Activated CD8-positive, alpha-beta memory T cell treated with anti-CD3 and anti-CD28 coated beads for 36 hours (primary cell): ENCODE measurements around the gene OR4E2. TPM values are rescaled to one million over a fixed set of nuclear protein-coding genes. Genes with fewer than 3 reads are reported as not detected.
"Not testable (repeated sequence)": the region's sequence is repeated elsewhere in the genome, so short reads cannot be mapped to it uniquely, and the experiment has no call there.

ENCODE experiments used
- CTCF ChIA-PET: fragments of 350-600 bp; sonication (Branson Sonifier 250); formaldehyde crosslinking; loops from one replicate; lab custom pipeline; 2021; ENCODE audit warnings: antibody characterized with exemption; lab: Charles Lee
- POLR2A ChIA-PET: fragments of 350-600 bp; sonication (Branson Sonifier 250); formaldehyde crosslinking; loops from one replicate; lab custom pipeline; 2021; ENCODE audit warnings: antibody characterized with exemption; lab: Charles Lee
- total RNA-seq, 2 experiments: library from RNA; stranded (reverse); gene quantifications; one replicate each; pipeline ENCODE4 v1.2.3, GENCODE V29; 2021

OR4E2 gene
- total RNA-seq, 2 experiments from 2014 or later: not detected

DNA sequence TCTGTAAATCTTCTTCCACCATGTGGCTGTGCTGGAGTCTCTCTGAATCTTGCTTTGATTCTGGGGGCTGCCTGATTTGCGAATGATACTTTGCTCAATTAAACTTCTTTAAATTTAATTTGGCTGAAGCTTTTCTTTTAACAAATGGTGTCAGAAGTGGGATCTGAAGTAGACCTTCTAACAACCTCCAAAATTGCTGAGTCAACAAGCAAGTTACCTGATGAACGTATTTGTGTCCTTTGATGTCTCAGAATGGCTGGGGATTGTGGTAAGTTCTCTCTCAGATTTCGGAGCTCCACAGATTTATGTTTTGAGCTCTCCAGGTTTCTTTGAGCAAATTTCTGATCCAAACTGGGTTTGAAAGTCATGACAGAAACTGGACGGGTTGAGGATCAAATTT is 21.9 kb downstream of the OR4E2 start:
- CTCF ChIA-PET: no interaction called here
- POLR2A ChIA-PET: no interaction called here

DNA sequence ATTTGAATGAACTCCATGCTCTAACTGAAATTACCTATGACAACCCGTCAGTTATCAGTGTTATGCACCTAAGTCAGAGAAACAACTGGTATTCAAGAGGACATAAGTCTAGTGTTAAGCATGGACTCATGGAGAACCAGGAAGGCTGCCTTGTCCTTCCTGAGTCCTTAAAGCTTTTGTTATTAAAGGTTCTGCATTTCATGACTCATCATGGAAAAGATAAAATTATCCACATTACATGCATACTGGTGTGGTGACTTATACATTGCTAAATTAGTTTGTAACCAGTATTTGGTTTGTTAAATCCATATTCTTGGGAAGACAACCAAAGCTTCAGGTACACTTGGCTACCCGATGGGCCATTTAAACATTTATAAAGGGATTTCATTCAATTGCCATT is 26.4 kb downstream of the OR4E2 start:
- POLR2A ChIA-PET: no interaction called here
- CTCF ChIA-PET: no interaction called here

DNA sequence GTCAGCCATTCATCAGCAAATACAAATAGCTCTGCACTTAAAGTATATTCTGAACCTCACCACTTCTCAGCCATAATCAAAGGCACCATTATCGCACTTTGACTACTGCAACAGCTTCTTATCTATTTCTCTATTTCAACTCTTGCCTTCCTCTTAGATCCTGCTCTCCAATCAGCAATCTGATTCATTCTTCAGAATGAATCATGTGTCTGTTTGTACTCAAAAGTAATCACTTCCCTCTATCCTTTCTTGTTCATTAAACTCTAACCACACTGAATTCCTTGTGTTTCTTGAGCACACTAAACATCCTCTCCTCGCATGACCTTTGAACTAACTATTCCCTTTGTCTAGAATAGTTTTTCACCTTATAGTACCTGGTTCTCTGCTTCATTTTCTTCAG is 32.8 kb downstream of the OR4E2 start:
- ChIA-PET POLR2A (no interaction called here), CTCF (no interaction called here)

DNA sequence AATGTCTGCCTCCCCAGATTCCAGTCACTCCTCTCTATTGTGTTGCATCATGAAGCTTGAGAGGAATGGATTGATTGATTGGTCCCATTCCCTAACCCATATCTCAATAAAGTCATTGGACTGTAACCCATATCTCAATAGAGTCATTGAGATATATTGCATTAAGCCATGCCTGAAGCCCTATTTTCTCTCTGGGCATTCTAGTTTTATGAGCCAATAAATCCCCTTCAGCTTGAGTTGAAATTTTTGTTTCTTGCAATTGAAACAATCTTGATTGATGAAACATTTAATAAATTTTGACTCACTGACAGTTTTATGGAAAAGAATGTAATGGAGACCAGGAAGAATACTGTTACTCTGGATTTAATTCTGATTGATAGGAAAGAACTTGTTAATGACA is 40.8 kb downstream of the OR4E2 start:
- ChIA-PET POLR2A (no interaction called here), CTCF (no interaction called here)

DNA sequence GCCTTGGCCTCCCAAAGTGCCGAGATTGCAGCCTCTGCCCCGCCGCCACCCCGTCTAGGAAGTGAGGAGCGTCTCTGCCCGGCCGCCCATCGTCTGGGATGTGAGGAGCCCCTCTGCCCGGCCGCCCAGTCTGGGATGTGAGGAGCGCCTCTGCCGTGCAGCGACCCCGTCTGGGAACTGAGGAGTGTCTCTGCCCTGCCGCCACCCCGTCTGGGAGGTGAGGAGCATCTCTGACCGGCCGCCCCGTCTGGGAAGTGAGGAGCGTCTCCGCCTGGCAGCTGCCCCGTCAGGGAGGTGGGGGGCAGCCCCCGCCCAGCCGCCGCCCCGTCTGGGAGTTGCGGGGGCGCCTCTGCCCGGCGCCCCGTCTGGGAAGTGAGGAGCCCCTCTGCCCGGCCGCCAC is 44.0 kb downstream of the OR4E2 start:
- CTCF ChIA-PET, POLR2A ChIA-PET: not testable (repeated sequence)

DNA sequence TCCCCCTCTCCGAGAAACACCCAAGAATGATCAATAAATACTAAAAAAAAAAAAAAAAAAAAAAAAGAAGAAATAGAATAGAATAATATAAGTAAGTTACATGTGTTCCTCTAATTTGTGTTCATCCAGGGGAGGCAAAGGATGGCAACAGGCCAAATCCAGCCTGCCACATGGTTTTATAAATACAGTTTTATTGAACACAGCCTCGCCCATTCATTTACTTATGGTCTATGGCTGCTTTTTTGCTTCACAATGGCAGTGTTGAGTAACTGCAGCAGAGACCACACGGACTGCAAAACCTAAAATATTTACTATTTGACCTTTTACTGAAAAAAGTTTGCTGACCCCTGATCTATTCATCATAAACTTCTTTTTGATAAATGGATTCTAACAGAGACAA is 44.9 kb downstream of the OR4E2 start:
- POLR2A ChIA-PET, CTCF ChIA-PET: not testable (repeated sequence)

DNA sequence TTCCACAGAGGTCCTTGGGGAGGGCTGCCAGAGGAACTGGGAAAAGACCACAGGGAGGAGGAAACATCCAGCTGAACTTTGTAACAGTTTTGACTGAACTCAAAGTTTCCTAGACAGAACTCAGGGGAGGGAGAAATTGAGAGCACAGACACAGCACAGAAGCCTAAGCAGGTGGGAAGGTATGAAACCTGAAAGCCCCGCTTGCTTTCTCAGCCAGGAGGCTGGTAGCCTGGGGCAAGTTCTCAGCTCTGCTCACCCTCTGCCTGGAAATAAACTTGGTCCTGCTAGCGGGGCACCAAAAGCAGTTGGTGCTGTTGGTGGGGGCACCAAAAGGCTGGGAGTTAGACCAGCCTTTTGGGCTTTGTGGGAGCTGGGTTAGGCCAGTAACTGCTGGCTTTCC is 45.9 kb downstream of the OR4E2 start:
- POLR2A ChIA-PET: no interaction called here
- CTCF ChIA-PET: interaction anchor here (1.1 kb wide), 1 partner anchor 11 kb away, joined by 3 read pairs; no protein-coding TSS in a partner anchor

DNA sequence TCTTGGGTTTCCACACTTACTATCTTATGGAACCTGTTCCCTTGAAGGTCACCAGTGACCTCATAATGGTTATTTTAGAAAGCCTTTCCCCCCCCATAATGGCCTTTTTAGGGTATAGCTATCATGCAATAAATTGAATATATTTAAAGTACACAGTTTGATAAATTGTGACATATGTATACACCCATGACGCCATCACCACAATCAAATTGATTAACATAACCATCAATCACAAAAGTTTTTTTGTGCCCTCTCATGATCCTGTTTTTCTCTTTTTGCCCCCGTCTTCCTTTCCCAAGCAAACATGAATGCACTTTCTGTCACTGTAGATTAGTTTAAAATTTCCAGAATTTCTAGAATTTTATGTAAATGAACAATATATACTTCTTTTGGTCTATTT is 48.7 kb downstream of the OR4E2 start:
- CTCF ChIA-PET: no interaction called here
- POLR2A ChIA-PET: no interaction called here

DNA sequence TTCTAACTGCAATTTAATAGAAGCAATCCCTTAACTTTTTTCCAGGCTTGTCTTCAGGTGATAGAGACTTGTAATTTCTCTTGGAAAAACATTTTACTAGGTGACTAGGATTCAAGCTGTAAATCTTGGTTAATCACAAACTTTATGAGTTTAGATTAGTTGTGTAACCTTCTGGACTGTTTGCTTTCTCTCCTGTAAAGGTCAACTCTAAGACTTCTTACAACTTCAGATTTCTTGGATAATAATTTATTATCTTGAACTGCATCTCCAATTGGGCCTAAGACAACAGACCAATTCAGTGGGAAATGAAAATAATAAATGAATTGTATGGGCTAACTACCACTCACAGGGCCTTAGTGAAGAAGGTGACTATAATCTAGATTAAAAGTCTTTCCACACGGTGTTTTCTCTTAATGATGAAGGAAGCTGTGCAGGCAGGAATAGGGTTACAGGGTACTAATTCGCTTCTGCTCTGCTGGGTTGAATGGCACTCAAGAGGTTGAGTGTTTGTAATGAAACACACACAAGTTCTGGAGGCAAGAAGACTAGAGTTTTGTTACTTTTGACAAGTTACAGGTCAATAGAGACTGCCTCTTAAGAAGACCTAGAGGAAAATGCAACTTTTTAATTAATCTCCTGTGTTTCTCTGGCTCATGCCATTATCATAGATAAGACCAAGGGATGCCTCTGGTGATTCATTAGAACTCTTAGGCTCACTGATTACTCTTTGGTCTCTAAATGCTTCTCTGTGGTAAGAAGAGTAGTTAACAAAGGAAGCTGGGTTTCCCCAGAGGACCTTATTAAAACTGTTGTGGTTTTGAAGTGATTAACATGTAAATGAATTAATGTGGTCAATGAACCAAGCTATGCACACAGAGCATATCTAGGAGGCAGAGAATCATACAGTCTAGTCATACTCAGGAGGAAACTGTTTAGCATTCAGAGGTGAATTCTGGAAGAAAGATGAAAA is 50.0 kb downstream of the OR4E2 start:
- CTCF ChIA-PET: interaction anchor here (0.6 kb wide), 2 partner anchors 135 to 854 kb away, joined by 3 read pairs; no protein-coding TSS in a partner anchor
- POLR2A ChIA-PET: no interaction called here

DNA sequence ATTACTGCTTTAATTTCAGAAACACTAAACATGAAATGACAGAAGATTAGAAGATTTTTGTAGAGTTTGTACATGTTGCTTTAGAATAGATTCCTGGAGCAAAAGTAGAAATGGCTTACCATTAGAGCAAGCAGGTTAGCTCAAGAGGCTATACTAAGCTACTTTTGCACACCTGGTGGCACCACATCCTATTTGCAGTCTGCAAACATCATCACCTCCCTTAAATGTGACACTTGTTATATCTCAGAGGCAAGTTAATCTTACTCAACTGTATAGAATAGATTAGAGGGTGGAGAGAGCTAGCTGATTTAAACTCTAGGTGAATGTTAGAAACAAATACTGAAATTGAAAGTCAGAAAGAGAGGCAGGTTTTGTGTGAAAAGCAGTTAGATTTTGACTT is 50.7 kb downstream of the OR4E2 start:
- CTCF ChIA-PET: interaction anchor here (0.6 kb wide), 1 partner anchor 854 kb away, joined by 3 read pairs; no protein-coding TSS in a partner anchor
- POLR2A ChIA-PET: no interaction called here

DNA sequence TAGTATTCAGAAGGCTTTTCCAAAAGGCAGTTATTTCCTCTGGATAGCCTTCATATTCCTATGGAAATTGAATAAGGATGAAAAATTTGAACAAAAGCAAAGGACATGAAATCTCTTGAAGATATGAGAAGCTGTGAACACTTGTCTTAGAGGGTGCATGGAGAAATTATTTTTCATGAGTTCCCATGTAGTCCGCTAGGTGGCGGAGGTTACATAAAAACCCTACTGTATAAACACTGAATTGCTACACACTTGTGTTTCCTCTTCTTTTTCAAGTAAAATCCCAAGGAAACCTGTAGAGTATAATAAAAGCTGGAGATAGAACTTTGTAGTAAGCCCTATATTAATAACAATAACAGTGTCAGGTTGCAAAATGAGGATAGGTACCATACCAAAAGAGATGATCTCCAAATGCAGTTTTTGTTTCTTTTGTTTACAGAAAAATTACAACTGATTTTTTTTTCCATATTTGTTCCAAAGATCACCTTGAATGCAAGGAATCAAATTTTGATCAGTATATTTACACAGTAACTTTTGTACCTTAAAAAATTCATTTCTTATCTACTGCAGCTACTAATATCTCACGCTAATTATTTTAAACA is 57.8 kb downstream of the OR4E2 start:
- POLR2A ChIA-PET: no interaction called here
- CTCF ChIA-PET: interaction anchor here (0.7 to 1.1 kb wide), 3 partner anchors 12 to 40 kb away, joined by 3 to 4 read pairs (median 3); no protein-coding TSS in a partner anchor

DNA sequence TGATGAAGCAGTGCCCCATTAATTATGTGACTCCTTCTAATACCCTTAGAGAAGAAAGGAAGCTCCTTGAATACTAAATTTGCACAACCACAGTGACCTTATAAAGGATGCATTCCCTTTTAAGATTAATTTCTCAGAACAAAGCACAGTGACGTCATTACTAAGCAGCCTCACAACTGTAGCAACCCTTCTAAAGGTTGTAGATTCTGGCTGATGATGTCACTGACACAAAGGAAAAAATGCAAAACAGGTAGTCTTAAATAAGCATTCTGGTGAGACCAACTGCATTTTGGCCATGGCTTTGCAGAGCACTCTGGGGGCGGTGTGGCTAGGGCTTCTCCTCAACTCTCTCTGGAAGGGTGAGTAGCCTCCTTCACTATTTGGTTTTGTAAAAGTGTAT is 58.4 kb downstream of the OR4E2 start:
- ChIA-PET CTCF (interaction anchor here (0.8 kb wide), 1 partner anchor 41 kb away, joined by 3 read pairs; no protein-coding TSS in a partner anchor), POLR2A (no interaction called here)

DNA sequence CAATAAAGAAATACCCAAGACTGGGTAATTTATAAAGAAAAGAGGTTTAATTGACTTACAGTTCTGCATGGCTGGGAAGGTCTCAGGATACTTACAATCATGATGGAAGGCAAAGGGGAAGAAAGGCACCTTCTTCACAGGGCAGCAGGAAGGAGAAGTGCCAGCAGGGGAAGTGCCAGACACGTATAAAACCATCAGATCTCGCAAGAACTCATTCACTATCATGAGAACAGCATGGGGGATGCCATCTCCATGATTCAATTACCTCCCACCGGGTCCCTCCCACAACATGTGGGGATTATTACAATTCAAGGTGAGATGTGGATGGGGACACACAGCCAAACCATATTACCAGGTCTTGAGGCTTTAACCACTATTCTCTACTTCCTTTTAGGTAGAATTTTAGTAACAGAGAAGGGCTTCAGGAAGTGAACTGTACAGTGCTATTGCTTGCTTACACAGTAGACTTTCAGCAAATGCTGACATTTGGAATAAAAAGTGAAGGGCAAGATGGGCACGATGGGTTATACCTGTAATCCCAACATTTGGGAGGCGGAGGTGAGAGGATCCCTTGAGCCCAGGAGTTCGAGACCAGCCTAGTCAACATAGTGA is 60.8 kb downstream of the OR4E2 start:
- POLR2A ChIA-PET: no interaction called here
- CTCF ChIA-PET: no interaction called here

Other genes starting within 250 kb of the OR4E2 start
- gene CHD8, start 197.7 kb upstream of the OR4E2 start, total RNA-seq: 10 to 100 TPM; 85.5 to 90.9 TPM
- gene RAB2B, start 176.9 kb upstream of the OR4E2 start, total RNA-seq: 10 to 100 TPM; 17.2 to 23.1 TPM
- 10 to 100 TPM; 73.6 to 76.2 TPM for gene TOX4, start 176.6 kb upstream of the OR4E2 start, total RNA-seq
- 10 to 100 TPM; 64.2 to 64.9 TPM for gene METTL3, start 142.5 kb upstream of the OR4E2 start, total RNA-seq
- gene SALL2, start 127.5 kb upstream of the OR4E2 start, total RNA-seq: 1 to 10 TPM; 2.9 to 3.1 TPM
- not detected for gene OR10G3, start 73.8 kb upstream of the OR4E2 start, total RNA-seq
- not detected for gene OR10G2, start 18.9 kb upstream of the OR4E2 start, total RNA-seq
- gene OR4E1, start 20.0 kb downstream of the OR4E2 start, total RNA-seq: not detected